ENCODE measurements around the gene GPC6.

The GPC6 gene

DNA sequence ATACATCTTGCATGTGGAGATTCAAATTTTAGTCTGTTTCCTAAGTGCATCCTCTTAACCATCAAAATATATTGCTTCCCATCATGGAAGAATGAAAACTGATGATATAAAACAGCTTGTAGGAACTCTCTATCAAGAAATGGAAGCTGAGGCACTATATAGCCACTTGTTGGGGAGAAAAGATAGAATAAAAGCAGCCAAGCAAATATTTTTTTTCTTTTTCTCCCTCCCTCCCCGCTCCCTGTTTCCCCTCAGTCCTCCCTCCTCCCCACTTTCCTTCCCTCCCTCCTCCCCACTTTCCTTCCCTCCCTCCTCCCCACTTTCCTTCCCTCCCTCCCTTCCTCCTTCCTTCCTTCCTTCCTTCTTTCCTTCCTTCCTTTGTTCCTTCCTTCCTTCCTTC, 413.8 kb downstream of the GPC6 start:
- H3K27ac ChIP-seq: no peak overlapping the region
- TF ChIP-seq, protein P1, sequence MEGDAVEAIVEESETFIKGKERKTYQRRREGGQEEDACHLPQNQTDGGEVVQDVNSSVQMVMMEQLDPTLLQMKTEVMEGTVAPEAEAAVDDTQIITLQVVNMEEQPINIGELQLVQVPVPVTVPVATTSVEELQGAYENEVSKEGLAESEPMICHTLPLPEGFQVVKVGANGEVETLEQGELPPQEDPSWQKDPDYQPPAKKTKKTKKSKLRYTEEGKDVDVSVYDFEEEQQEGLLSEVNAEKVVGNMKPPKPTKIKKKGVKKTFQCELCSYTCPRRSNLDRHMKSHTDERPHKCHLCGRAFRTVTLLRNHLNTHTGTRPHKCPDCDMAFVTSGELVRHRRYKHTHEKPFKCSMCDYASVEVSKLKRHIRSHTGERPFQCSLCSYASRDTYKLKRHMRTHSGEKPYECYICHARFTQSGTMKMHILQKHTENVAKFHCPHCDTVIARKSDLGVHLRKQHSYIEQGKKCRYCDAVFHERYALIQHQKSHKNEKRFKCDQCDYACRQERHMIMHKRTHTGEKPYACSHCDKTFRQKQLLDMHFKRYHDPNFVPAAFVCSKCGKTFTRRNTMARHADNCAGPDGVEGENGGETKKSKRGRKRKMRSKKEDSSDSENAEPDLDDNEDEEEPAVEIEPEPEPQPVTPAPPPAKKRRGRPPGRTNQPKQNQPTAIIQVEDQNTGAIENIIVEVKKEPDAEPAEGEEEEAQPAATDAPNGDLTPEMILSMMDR (conservative IDR thresholded peaks at IDR 0.05): no peak

DNA sequence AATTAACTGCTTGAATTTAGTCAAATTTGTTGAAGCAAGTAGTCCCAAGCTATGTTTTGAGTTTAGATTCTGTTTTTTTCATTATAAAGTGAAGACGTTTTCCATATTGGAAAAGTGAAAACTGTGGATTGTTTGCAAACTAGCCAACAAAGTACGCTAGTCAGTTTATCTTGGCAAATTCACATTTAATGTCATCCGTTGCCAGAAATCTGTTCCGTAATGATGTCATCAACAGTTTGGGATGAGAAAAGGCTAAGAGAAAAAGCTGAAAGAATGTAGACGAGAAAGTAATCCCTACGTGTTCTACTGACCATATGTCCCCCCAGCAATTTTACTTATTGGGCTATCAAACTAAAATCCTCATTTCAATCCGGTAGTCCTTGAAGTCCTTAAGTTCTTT, 419.6 kb downstream of the GPC6 start:
- no peak overlapping the region for H3K27ac ChIP-seq
- TF ChIP-seq, protein P1 (conservative IDR thresholded peaks at IDR 0.05): no peak

DNA sequence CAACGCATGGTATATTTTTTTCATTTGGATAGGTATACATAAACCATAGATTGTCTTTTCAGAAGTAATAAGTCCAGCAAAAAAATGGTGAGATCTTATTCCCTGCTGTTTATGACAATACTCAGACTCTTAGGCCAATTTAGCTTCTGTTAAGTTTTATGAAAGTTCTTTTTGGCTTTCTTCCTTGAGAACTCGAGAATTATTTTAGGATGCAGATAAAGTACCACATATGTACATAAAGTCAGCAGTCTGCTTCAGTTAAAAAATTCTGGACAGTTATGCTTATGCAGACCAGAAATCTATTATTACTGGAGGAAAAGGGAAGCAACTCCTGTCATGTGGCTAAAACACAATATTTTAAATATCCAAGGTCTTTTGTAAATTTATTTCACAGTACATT, 422.9 kb downstream of the GPC6 start:
- TF ChIP-seq, protein P1 (conservative IDR thresholded peaks at IDR 0.05): no peak
- H3K27ac ChIP-seq: no peak overlapping the region

GRCh38 chr13:93653776-93654175, 427.2 kb downstream of the GPC6 start:
- TF ChIP-seq, protein P1 (conservative IDR thresholded peaks at IDR 0.05): no peak
- no peak overlapping the region for H3K27ac ChIP-seq

DNA sequence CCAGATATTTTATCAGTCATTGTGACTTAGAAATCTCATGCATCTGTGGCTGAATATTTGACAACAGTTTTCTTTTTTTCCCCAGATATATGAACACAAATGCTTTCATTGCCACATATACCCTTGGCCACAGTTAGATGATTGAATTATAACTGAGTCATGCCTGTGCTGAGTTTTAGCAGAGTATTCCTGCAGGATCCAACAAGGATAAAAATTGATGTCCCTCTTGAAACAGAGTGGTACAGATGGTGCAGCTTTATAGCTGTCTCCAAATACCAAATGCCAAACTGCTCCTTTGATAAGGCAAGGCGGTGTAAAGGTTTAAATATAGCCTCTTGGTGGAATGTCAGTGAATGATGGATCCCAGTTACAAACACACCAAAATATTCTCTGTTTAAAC, 428.5 kb downstream of the GPC6 start:
- no peak overlapping the region for H3K27ac ChIP-seq
- TF ChIP-seq, protein P1 (conservative IDR thresholded peaks at IDR 0.05): no peak

DNA sequence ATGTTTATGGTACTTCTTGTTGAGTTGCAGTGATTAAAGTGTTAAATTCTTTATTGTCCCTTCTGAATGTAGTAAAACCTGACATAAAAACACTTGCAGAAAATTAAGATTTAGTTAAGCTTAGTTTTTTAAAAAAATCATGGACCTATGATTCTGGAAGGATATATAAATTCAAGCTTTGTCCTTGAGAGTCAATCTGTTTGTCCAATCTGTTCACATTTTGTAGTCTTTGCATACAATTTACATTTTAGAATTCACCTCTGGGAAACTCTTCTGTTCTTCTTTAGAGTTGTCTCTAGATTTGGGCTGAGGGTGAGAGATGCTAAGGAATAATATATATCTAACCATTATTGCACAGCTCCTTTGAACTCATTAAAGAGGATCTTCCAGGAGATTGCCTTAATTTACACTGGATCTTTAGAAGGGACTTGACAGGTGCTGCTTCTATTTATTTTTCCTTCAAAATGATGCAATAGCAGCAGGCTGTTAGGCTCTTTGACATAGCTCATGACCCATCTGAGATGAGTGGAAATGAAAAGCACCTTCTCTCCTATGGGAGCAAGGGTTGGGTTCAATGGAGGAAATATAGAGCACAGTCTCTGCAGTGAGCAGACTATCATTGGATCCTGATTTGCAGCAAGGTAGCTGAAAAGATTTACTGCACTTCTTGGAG, 433.9 kb downstream of the GPC6 start:
- no peak overlapping the region for H3K27ac ChIP-seq
- TF ChIP-seq, protein P1 (conservative IDR thresholded peaks at IDR 0.05): no peak

- no peak overlapping the region for H3K27ac ChIP-seq
- TF ChIP-seq, protein P1 (conservative IDR thresholded peaks at IDR 0.05): no peak
Measured at GRCh38 chr13:93670866-93671265, 444.3 kb downstream of the GPC6 start.
